GM21723 (cell line): Measurements from ENCODE around the gene EEFSEC.

Source experiments
- ATAC-seq: cut with Tn5 transposase; IDR thresholded peaks from one replicate; pipeline ENCODE4 v1.9.1; 2021; ENCODE audit warnings: mild to moderate bottlenecking, moderate library complexity; ENCODE audit not compliant: unreplicated experiment

Gene EEFSEC

DNA sequence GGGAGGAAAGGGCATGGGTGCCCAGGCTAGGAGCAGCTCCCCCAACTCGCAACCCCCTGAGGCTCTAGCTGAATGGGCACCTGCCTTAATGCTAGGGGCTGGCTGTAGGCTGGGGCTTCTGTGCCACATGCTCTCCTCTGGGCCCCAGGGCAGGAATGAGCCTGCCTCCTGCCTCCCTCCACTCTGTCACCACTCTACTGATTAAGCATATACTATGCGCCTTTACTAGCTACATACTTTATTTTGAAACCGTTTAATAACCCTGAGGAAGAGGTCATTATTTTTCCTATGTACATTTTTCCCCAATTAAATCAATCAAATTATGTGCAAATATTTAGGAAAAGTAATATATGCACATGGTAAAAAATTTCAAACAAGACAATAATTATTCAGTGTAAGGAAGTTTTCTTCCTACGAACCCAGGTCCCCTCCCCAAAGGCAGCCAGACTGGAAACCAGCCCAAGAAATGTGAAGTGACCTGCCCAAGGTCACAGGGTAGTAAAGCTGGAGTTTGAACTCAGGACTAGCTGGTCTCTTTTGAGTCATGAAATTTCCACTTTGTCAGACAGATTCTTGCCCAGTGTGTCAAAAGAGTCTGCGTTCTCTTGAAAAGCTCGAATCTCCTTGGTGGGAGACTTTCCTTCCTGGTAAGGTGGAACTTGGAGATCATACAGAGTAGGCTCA lies 190.9 kb downstream of the EEFSEC start:
- ATAC-seq, result no peak

DNA sequence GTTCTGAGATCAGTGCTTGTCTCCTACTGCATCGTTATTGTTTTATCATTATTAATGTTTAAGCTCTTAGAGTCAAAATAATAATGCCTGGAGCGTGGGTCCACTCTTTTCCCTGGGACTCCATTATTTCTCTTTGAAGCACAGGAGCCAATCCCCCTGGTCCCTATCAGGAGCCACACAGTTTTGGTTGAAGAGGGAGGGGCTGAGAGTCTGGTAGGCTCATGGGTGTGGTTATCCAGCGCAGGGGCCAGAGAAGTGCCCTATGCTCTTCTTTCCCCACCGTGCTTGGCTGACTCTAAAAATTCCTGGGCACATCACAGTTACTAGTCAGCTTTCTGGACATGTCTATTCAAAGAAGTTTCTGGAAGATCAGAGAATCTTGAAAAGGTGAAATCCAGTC lies 191.9 kb downstream of the EEFSEC start:
- no peak for ATAC-seq

GRCh38 chr3:128346562-128346961 lies 193.3 kb downstream of the EEFSEC start:
- no peak for ATAC-seq

GRCh38 chr3:128347282-128347681 lies 194.0 kb downstream of the EEFSEC start:
- no peak for ATAC-seq

DNA sequence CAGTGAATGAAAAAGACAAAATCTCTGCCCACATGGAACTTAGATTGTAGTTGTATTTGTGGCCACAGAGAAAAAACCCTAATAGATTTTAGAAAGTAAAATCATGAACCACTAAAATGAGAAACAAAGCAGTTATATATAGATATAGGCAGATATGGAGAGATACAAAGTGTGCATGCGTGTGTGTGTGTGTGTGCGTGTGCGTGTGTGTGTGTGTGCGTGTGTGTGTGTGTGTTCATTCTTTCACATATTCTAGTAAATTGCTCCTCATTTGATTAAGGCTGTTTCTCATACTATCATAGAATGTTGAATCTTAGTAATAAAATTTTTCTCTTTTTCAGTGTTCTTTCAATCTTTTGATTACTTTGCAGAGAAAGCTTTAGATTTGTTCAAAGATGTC lies 194.8 kb downstream of the EEFSEC start:
- ATAC-seq, result no peak

DNA sequence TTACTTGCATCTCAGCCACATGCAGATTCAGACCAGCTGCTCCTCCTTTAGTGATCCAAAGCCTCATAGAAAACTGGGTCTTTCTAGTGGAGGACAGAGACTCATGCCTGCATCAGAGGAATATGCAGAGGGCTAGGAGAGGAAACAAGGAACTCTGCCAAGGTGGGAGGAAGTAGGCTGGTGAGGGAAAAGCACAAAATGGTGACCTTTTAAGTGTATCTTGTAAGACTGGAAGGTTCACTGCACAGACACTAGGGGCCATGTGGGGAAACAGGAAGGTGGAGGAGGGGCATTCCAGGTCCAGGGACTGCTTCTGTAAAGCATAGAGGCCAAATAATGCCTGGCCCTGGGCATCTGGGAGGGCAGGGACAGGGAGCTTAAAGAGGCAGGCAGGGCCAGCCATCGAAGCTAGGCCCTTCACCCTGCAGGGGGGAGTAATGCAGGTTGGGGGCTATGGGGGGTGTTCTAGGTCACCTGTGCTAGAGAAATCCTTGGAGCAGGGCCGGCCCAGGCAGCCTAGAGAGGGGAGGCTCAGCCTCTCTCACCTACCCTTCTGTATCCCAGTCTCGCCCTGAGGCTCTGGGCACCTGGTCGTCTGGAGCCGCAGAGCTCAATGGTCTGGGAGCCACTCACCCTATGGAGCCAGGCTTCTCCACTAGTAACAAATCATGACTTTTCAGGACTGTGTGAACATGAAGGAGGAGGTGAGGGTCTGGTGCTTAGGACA lies 195.7 kb downstream of the EEFSEC start:
- ATAC-seq, result no peak

DNA sequence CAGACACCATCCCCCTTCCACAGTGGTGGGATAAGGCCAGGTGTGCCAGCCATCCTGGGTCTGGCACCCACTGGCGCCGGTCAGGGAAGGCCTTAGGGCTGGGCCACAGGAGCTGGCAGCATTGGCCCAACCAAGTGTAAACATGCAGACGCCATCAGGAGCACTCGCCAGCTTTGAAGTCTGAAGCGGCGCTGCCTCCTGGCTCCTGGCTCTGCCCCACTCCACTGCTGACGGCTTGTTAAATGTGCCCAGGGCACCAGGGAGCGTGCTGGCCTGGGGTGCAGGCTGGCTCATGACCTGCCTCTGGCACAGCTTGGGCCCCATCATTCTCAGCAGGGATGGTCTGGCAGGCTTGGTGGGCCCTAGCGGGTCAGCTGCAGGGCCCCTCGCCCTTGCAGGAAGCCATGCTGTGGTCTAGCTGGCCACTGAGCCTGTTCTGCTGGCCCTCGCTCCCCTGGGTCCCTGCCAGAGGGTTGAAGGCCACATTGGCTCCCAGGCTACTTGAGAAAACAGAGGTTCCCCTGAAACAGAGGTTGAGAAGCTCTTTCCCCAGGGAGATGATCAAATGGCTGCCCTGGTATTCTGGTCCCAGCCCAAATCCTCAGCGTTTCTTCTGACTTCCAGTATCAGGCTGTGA lies 196.8 kb downstream of the EEFSEC start:
- no peak for ATAC-seq

- no peak for ATAC-seq
Measured at GRCh38 chr3:128351546-128351945, 198.3 kb downstream of the EEFSEC start.

GRCh38 chr3:128352326-128352725 lies 199.0 kb downstream of the EEFSEC start:
- no peak for ATAC-seq

DNA sequence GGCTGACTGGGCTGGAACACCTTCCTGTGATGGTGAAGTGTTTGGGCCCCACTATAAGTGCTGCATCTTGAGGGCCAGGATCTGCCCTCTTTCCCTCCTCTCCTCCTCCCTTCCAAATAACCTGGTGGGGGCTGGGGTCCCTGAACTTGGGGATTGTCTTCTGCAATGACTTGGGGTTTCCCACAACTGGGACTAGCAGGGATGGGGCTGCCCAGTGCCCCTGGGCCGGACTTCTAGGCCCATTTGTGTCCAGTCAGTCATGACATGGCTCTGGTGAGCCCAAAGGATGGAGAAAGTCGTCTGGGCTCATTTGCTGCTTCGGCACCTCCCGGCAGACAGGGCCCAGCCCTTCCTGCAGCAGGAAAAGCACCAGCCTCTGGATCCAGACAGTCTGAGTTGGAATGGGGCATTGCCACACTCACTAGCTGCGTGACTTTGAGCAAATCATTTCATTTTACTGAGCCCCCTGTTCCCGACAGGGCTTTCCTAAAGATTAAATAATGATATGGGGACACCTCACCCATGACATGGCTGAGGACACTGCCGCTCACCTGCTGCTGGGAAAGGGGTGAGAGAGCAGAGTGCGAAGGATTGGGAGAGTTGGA lies 200.2 kb downstream of the EEFSEC start:
- ATAC-seq, result no peak

DNA sequence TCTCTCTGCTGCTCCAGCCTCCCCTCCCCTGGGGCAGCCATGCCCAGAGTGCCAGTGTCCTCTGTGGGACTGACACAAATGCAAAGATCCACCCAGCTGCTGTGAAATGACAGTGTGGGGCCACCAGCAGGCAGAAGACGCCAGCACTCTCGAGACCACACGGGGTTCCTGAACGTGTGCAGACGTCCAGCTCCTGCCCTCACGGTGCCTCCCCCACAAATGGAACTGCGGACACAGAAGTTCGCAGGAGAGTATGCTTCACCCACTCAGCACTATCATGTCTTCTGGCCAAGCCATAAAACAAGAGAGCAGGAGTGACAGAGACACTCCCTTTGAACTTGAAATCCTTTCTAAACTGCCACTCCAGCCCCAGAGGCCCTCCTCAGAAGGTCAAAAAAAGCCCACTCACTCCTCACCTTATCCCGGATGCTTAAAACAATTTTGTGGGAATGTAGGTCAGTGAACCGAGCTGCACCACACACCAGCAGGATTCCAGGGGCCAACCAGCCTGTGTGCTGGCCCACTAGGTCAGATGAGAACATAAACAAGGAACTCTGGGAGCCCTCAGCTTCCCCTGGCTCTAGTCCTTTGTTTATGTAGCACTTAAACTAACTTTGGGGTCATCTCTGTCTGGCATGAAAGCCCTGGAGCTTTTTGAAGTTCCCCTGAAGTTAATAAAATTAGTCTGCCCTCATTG lies 200.9 kb downstream of the EEFSEC start:
- no peak for ATAC-seq

- no peak for ATAC-seq
Measured at GRCh38 chr3:128354788-128355542, 201.7 kb downstream of the EEFSEC start.

- no peak for ATAC-seq
Measured at GRCh38 chr3:128355543-128355919, 202.2 kb downstream of the EEFSEC start.

DNA sequence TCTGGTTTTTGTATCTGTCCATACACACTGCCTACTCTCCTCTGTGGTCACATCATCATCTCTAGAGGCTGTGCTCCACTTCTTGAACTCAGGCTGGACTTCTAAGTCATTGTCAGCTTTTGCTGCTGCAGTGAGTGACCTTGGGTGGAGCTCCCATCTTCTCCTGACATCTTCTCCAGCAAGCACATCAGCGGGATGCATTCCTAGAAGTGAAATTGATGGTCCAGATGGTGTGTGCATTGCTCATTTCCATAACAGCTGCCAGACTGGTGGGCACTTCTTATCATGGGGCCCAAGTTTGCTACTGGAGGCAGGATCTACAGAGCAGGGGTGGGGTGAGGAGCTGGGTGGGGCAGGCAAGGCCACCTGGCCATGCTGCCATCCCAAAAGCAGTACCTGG lies 203.5 kb downstream of the EEFSEC start:
- ATAC-seq, result no peak

DNA sequence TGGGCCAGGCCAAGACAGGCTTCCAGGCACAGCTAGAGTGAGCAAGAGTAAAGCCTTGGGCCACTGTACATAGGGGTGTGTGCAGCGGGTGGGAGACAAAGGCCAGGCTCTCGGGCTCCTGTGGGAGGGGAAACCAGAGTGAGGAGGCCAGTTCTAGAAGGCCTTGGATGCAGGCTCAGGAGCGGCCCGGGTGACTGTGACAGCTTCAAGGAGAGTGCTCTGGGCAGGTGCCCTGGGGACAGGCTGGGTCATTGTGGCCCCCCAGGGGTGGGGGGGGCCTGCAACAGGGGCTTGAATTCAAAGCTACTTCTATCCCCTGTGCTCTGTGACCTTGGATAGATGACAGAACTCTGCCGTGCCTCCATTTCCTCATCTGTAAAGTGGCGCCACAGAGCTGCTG lies 204.3 kb downstream of the EEFSEC start:
- ATAC-seq, result no peak

DNA sequence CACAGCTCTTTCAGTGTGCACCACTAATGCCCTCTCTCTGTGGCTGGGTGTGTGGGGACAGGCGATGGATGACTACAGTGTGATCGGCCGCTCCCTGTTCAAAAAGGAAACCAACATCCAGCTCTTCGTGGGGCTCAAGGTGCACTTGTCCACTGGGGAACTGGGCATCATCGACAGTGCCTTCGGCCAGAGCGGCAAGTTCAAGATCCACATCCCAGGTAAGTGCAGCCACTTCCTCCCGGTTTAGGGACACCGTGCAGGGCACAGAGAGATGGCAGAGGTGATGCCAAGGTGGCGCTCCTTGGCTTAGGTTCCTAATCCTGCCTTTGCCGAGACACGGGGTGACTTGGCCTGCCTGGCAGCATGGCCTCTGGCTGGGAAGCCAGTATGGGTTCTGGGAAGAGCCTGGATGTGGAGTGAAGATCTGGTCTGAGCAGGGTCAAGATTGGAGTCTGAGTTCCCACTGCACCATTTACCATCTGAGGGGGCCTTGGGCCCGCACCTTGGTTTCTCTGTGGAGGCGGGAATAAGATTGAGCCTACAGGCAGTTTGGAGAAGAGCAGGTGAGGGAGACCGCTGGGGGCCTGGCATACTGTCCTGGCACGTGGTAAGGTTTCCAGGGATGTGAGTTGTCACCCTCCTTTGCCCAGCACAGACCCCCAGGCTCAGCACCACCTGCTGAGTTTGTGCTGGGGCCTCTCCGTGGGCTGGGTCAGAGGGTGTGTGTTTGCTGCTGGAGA lies 205.0 kb downstream of the EEFSEC start:
- no peak for ATAC-seq

- no peak for ATAC-seq
Measured at GRCh38 chr3:128359060-128359664, 205.9 kb downstream of the EEFSEC start.

DNA sequence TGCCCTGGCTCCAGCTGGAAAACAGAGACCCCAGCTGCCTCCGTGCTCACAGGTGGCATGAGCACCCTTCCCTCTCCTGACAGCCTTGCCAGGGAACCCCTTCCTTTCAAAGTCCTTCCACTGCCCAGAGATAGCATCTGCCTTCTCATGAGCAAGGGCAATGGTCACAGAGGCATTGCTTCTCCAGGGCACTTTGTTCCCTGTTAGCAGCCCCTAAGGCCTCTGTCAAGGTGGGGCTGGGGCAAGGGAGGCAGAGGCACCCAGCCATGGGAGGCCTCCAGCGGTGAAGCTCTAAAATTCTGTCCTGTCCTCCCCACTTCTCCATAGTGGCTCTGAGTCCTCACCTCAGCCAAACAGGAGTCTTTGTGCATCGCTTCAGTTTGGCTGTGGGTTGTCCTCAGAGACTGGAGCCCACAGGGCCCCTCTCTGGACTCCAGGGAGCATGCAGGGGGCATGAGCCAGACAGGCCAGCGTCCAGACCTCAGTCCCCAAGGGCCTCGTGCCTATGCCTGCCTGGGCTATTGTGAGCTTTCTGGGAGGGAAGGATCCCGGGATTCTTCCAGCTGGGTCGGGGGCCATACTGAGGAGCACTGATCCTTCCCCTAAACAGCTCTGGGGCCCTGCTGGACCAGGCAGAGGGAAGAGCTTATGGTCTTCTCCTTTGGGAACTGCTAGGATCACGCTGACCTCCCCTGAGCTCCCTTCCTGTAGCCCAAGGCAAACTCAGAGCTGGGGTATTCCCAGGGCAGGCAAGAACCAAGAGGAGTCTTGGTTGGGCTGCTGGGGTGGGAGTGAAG lies 206.8 kb downstream of the EEFSEC start:
- no peak for ATAC-seq
